ENCODE data around the gene TMEM30A. TPM values are rescaled to one million over a fixed set of nuclear protein-coding genes. Genes with fewer than 3 reads are reported as not detected.
A peak's percentile ranks its signal among the peaks of the same experiment; 100 is the strongest.

Gene TMEM30A
- total and polyA plus RNA-seq, 4 donors = 33.3 to 71.0 (median 45.4) TPM

DNA sequence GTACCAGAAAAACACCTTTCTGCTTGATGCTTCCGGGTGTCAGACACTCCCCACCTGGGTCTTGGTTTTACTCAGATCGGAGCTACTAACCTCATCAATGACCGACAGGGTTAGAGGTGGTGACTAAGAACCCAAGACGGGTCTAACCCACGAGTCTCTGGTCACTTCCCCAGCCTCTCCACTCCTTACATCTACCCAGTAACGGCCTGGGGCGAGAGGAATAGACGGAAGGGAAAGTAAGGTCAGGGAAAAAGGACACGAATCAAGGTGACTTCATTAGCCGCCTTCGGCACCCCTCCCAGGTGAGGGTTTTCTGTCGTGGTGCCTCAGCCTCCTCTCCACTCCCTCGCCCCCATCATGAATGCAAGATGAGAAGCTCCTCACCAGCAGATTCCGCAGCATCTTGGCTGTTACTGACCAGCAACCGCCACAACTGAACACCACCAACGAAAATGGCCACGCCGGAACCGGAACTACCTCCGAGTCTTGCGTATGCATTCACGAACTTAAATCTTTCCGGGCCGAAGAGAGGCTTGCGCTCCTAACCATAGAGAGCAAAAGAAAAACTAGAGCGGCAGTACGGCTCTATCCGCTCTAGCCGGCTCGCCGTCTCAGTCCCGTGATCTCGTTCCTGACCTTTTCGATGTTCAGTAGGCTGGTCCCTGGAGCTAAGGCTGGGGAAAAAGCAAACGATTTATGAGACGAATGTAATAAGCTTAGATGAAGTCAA, 41.1 kb downstream of the TMEM30A start, which contains the start of gene COX7A2:
COX7A2 (minus strand) TSS at position 469 of the 730 bp plus-strand sequence; CDS start at position 402, 67 bp downstream.
- H3K4me3 ChIP-seq (ENCODE audit: low read depth in 1 of 3, low read length in 3 of 3) = peak within 1 kb of the TSS; percentile 69 to 100 (median 100)
- peaks cover 0 to 13% (median 6%) of the 10 kb centered on the region in 4 donors for H3K4me1 ChIP-seq (ENCODE audit: control insufficient read depth in 4 of 4, insufficient read depth in 4 of 4, low read length in 3 of 4)
- no peaks in the 10 kb centered on the region for H3K27me3 ChIP-seq (ENCODE audit: control insufficient read depth in 4 of 4, insufficient read depth in 4 of 4, low read length in 3 of 4)
- H3K36me3 ChIP-seq (ENCODE audit: control insufficient read depth in 4 of 4, insufficient read depth in 3 of 4, low read depth in 1 of 4, low read length in 3 of 4) = peaks cover 6 to 19% (median 10%) of the 10 kb centered on the region in 4 donors
- TF ChIP-seq JUND (IDR thresholded peaks at IDR 0.05) = peak in 1 of 2 donors; percentile 60
- TF ChIP-seq RXRA (IDR thresholded peaks at IDR 0.05) = peak; percentile 68 to 70
- TF ChIP-seq RAD21 (IDR thresholded peaks at IDR 0.05) = peak; percentile 26 to 47
- TF ChIP-seq, protein P1, sequence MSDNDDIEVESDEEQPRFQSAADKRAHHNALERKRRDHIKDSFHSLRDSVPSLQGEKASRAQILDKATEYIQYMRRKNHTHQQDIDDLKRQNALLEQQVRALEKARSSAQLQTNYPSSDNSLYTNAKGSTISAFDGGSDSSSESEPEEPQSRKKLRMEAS (IDR thresholded peaks at IDR 0.05) = peak; percentile 74
- TF ChIP-seq, protein P2, sequence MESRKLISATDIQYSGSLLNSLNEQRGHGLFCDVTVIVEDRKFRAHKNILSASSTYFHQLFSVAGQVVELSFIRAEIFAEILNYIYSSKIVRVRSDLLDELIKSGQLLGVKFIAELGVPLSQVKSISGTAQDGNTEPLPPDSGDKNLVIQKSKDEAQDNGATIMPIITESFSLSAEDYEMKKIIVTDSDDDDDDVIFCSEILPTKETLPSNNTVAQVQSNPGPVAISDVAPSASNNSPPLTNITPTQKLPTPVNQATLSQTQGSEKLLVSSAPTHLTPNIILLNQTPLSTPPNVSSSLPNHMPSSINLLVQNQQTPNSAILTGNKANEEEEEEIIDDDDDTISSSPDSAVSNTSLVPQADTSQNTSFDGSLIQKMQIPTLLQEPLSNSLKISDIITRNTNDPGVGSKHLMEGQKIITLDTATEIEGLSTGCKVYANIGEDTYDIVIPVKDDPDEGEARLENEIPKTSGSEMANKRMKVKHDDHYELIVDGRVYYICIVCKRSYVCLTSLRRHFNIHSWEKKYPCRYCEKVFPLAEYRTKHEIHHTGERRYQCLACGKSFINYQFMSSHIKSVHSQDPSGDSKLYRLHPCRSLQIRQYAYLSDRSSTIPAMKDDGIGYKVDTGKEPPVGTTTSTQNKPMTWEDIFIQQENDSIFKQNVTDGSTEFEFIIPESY (IDR thresholded peaks at IDR 0.05) = peak; percentile 86
- TF ChIP-seq FOXA1 (IDR thresholded peaks at IDR 0.05) = no peak
- TF ChIP-seq FOXA2 (IDR thresholded peaks at IDR 0.05) = no peak
- no peak for TF ChIP-seq HNF4G (IDR thresholded peaks at IDR 0.05)
- TF ChIP-seq, protein P3, sequence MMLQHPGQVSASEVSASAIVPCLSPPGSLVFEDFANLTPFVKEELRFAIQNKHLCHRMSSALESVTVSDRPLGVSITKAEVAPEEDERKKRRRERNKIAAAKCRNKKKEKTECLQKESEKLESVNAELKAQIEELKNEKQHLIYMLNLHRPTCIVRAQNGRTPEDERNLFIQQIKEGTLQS (IDR thresholded peaks at IDR 0.05) = peak; percentile 80
- TF ChIP-seq, protein P4, sequence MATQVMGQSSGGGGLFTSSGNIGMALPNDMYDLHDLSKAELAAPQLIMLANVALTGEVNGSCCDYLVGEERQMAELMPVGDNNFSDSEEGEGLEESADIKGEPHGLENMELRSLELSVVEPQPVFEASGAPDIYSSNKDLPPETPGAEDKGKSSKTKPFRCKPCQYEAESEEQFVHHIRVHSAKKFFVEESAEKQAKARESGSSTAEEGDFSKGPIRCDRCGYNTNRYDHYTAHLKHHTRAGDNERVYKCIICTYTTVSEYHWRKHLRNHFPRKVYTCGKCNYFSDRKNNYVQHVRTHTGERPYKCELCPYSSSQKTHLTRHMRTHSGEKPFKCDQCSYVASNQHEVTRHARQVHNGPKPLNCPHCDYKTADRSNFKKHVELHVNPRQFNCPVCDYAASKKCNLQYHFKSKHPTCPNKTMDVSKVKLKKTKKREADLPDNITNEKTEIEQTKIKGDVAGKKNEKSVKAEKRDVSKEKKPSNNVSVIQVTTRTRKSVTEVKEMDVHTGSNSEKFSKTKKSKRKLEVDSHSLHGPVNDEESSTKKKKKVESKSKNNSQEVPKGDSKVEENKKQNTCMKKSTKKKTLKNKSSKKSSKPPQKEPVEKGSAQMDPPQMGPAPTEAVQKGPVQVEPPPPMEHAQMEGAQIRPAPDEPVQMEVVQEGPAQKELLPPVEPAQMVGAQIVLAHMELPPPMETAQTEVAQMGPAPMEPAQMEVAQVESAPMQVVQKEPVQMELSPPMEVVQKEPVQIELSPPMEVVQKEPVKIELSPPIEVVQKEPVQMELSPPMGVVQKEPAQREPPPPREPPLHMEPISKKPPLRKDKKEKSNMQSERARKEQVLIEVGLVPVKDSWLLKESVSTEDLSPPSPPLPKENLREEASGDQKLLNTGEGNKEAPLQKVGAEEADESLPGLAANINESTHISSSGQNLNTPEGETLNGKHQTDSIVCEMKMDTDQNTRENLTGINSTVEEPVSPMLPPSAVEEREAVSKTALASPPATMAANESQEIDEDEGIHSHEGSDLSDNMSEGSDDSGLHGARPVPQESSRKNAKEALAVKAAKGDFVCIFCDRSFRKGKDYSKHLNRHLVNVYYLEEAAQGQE (IDR thresholded peaks at IDR 0.05) = peak; percentile 93
- TF ChIP-seq EGR1 (IDR thresholded peaks at IDR 0.05; ENCODE audit: low read depth in 2 of 2) = peak in 1 of 2 donors; percentile 40
- TF ChIP-seq, protein P5, sequence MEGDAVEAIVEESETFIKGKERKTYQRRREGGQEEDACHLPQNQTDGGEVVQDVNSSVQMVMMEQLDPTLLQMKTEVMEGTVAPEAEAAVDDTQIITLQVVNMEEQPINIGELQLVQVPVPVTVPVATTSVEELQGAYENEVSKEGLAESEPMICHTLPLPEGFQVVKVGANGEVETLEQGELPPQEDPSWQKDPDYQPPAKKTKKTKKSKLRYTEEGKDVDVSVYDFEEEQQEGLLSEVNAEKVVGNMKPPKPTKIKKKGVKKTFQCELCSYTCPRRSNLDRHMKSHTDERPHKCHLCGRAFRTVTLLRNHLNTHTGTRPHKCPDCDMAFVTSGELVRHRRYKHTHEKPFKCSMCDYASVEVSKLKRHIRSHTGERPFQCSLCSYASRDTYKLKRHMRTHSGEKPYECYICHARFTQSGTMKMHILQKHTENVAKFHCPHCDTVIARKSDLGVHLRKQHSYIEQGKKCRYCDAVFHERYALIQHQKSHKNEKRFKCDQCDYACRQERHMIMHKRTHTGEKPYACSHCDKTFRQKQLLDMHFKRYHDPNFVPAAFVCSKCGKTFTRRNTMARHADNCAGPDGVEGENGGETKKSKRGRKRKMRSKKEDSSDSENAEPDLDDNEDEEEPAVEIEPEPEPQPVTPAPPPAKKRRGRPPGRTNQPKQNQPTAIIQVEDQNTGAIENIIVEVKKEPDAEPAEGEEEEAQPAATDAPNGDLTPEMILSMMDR (IDR thresholded peaks at IDR 0.05; ENCODE audit: low read depth, low read length, missing input control) = no peak
- TF ChIP-seq TAF1 (conservative IDR thresholded peaks at IDR 0.05) = peak; percentile 95
- peak; percentile 80 for TF ChIP-seq SP1 (IDR thresholded peaks at IDR 0.05)
- peak; percentile 94 for TF ChIP-seq NR2F2 (IDR thresholded peaks at IDR 0.05)
- peak; percentile 94 to 98 for TF ChIP-seq GABPA (IDR thresholded peaks at IDR 0.05 in 1 of 2, conservative IDR thresholded peaks at IDR 0.05 in 1 of 2)
- TF ChIP-seq HNF4A (conservative IDR thresholded peaks at IDR 0.05) = peak; percentile 32 to 36
- TF ChIP-seq YY1 (IDR thresholded peaks at IDR 0.05) = peak; percentile 97
- WGBS = under 1% methylated on average over 36 of the region's 36 CpGs
- no peaks in the 10 kb centered on the region for H3K9me3 ChIP-seq (ENCODE audit: control insufficient read depth in 4 of 4, low read length in 3 of 4)
- peak within 1 kb of the TSS; percentile 91 to 97 for H3K9ac ChIP-seq (ENCODE audit: low read depth in 1 of 2, low read length in 2 of 2)
- peak; percentile 82 for DNase-seq (ENCODE audit: low spot score)
- peak within 1 kb of the TSS; percentile 80 to 91 for H3K27ac ChIP-seq (ENCODE audit: low read depth in 1 of 2, low read length in 2 of 2)

Data from liver (tissue), 9 donors.